Measurements from ENCODE around the gene LYST. TPM values are rescaled to one million over a fixed set of nuclear protein-coding genes. Genes with fewer than 3 reads are reported as not detected.
A peak's percentile ranks its signal among the peaks of the same experiment; 100 is the strongest.
"Not testable (repeated sequence)": the region's sequence is repeated elsewhere in the genome, so short reads cannot be mapped to it uniquely, and the experiment has no call there.

Gene LYST
- total and polyA plus RNA-seq, 12 donors = 6.7 to 48.0 (median 19.0) TPM

DNA sequence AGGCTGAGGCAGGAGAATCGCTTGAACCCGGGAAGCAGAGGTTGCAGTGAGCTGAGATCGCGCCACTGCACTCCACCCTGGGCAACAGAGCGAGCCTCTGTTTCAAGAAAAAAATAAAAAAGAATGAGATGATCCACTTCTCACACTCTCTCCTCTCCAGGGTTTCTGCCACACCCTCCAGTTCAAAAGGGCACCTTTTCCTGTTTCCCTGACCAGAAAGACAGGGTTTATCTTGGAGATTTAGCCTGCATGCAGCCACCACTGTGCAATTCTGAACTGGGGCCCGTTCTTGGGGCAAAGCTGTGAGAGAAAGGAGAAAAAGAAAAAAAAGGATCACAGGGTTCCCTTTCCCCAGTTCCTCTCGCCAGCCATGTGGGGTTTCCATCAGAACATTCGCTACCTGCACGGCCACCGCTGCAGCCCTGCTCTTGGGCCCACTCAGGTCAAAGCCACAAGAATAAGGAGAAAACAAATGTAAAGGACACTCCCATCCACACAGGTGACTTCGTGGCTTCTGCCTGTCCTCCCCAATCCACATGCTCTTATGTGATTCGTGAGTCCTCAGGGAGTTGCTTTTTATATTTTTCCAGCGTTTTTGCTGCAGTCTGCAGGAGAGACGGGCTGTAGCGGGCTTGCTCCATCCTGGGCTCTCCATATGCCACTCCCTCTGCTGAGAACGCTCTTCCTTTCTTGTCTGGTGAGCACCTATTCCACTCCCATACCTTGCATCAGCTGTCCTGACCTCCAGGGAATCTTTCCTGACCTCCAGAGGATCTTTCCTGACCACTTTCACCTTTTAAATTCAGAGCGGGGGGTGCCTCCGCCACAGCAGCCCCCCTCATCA lies 243.5 kb downstream of the LYST start:
- Histone ChIP-seq H3K9me3 (replicated peaks in 1 of 3) (no peaks in the 10 kb centered on the region), H3K4me1 (replicated peaks in 1 of 2) (peaks cover 0 to 4% of the 10 kb centered on the region in 2 donors), H3K36me3 (replicated peaks in 1 of 2) (no peaks in the 10 kb centered on the region), H3K4me3 (no peak overlapping the region), H3K27ac (no peak overlapping the region), H3K27me3 (no peaks in the 10 kb centered on the region)
- intact Hi-C loops (cut with DNase I) = no loop called here
- no peak for TF ChIP-seq POLR2A (IDR thresholded peaks at IDR 0.05)
- TF ChIP-seq, protein P1, sequence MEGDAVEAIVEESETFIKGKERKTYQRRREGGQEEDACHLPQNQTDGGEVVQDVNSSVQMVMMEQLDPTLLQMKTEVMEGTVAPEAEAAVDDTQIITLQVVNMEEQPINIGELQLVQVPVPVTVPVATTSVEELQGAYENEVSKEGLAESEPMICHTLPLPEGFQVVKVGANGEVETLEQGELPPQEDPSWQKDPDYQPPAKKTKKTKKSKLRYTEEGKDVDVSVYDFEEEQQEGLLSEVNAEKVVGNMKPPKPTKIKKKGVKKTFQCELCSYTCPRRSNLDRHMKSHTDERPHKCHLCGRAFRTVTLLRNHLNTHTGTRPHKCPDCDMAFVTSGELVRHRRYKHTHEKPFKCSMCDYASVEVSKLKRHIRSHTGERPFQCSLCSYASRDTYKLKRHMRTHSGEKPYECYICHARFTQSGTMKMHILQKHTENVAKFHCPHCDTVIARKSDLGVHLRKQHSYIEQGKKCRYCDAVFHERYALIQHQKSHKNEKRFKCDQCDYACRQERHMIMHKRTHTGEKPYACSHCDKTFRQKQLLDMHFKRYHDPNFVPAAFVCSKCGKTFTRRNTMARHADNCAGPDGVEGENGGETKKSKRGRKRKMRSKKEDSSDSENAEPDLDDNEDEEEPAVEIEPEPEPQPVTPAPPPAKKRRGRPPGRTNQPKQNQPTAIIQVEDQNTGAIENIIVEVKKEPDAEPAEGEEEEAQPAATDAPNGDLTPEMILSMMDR (IDR thresholded peaks at IDR 0.05) = no peak
- 79 to 81% (median 81%) methylated on average over 18 of the region's 18 CpGs for WGBS, 4 donors
- no peak for DNase-seq

DNA sequence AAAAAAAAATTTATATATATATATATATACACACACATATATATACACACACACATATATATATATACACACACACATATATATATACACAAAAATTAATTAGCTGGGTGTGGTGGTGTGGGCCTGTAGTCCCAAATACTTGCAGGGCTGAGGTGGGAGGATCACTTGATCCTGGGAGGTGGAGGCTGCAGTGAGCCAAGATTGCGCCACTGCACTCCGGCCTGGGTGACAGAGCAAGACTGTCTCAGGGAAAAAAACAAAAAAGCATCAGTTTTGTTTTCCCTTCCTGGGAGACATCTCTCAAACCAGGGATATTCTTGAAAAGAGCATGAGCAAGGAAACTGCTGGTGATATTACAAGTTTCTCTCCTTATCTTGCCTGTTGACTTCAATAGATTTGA lies 247.6 kb downstream of the LYST start:
- H3K9me3 ChIP-seq (replicated peaks in 1 of 3); H3K27ac ChIP-seq; H3K4me3 ChIP-seq; H3K36me3 ChIP-seq (replicated peaks in 1 of 2); intact Hi-C loops (cut with DNase I); H3K27me3 ChIP-seq; H3K4me1 ChIP-seq (replicated peaks in 1 of 2): not testable (repeated sequence)
- DNase-seq = peak in 1 of 7 donors; percentile 27
- WGBS, 4 donors = 66 to 71% (median 69%) methylated on average over 2 of the region's 2 CpGs

DNA sequence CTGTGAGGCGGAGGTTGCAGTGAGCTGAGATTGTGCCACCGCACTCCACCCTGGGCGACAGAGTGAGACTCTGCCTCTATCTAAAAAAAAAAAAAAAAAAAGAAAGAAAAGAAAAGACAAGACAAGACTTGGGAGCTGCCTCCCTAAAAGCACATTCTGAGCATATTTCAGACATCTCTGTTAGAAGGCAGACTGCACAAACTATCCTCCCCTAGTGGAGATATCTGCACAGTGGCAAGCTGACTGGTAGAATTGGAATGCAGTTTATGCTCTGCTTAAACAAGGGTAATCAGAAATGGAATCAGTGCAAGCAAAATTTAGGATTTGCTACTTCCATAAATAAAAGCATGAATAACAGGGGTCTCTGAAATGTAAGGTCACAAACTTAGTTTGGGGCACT lies 248.9 kb downstream of the LYST start:
- intact Hi-C loops (cut with DNase I) = no loop called here
- Histone ChIP-seq H3K36me3 (replicated peaks in 1 of 2) (no peaks in the 10 kb centered on the region), H3K4me3 (no peak overlapping the region), H3K27me3 (no peaks in the 10 kb centered on the region), H3K27ac (no peak overlapping the region), H3K4me1 (replicated peaks in 1 of 2) (no peaks in the 10 kb centered on the region), H3K9me3 (replicated peaks in 1 of 3) (no peaks in the 10 kb centered on the region)
- 90 to 99% (median 96%) methylated on average over 3 of the region's 3 CpGs for WGBS, 4 donors
- DNase-seq = no peak
- TF ChIP-seq POLR2A (IDR thresholded peaks at IDR 0.05) = no peak
- TF ChIP-seq, protein P1 (IDR thresholded peaks at IDR 0.05) = peak in 1 of 6 experiments; percentile 11

DNA sequence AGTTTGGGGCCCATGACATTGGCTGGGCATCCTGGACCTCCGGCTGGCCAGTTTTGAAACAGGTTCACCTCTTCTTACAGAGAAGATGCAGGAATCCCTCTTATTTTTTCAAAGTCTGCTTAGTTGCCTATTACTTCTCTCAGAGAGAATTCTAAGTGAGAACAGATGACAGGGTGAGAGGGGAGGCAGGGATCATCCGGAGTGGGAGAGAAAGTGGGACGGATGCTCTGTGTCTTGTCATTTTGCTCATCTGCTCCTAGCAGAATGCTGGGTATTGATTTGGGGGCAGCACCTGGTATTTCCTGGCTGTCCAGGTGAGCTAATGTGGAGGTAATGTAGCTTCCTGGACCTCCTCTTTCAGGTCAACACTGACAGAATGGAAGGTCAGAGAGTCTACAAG lies 249.6 kb downstream of the LYST start:
- 78 to 88% (median 85%) methylated on average over 3 of the region's 3 CpGs for WGBS, 4 donors
- Histone ChIP-seq H3K4me1 (replicated peaks in 1 of 2) (no peaks in the 10 kb centered on the region), H3K36me3 (replicated peaks in 1 of 2) (no peaks in the 10 kb centered on the region), H3K27me3 (no peaks in the 10 kb centered on the region), H3K27ac (no peak overlapping the region), H3K4me3 (no peak overlapping the region), H3K9me3 (replicated peaks in 1 of 3) (no peaks in the 10 kb centered on the region)
- intact Hi-C loops (cut with DNase I) = no loop called here
- no peak for TF ChIP-seq POLR2A (IDR thresholded peaks at IDR 0.05)
- TF ChIP-seq, protein P1 (IDR thresholded peaks at IDR 0.05) = no peak
- DNase-seq = no peak
